SU-DHL-6 (cell line): Measurements from ENCODE around the gene TMEM141.

Experiments used
- EZH2phosphoT487 ChIP-seq: fragments of 200-600 bp; sonication (generic), shearing (Covaris generic); conservative IDR thresholded peaks from 2 replicates; pipeline ENCODE4 v1.6.1; 2018; ENCODE audit warnings: mild to moderate bottlenecking, antibody characterized with exemption, low read length, moderate library complexity, mixed read lengths
- TF ChIP-seq, protein P1 (sequence below): fragments of 200-600 bp; sonication (generic); IDR thresholded peaks from one replicate; pipeline ENCODE4 v1.5.1; 2017; ENCODE audit warnings: antibody characterized with exemption, mild to moderate bottlenecking, low read length, moderate library complexity; ENCODE audit not compliant: insufficient read depth, poor library complexity, severe bottlenecking

DNA sequence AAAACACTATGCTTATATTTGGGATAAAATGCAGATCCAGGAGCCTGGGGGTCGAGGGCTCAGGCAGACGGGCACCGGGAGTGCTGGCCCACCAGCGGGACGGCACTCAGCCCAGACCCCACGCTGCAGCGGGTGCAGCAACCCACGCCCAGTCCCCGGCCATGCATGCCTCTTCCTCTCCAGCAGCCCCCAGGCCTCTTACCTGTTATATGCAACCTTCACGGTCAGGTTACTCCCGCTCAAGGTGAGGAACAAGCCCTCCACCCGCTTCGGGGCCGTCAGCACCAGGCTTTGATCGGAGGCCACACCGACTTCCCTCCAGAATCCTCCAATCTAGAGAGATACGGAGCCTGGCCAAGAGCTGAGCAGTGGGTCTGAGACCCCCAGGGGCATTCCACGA lies 34.3 kb upstream of the TMEM141 start:
- TF ChIP-seq, protein P1, sequence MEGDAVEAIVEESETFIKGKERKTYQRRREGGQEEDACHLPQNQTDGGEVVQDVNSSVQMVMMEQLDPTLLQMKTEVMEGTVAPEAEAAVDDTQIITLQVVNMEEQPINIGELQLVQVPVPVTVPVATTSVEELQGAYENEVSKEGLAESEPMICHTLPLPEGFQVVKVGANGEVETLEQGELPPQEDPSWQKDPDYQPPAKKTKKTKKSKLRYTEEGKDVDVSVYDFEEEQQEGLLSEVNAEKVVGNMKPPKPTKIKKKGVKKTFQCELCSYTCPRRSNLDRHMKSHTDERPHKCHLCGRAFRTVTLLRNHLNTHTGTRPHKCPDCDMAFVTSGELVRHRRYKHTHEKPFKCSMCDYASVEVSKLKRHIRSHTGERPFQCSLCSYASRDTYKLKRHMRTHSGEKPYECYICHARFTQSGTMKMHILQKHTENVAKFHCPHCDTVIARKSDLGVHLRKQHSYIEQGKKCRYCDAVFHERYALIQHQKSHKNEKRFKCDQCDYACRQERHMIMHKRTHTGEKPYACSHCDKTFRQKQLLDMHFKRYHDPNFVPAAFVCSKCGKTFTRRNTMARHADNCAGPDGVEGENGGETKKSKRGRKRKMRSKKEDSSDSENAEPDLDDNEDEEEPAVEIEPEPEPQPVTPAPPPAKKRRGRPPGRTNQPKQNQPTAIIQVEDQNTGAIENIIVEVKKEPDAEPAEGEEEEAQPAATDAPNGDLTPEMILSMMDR = no peak
- no peak for TF ChIP-seq EZH2phosphoT487
